ENCODE measurements around the gene DEF6. TPM values are rescaled to one million over a fixed set of nuclear protein-coding genes. Genes with fewer than 3 reads are reported as not detected.
A peak's percentile ranks its signal among the peaks of the same experiment; 100 is the strongest.

DEF6 gene
- total and polyA plus RNA-seq, 2 of the 13 experiments (the other 11 are each of a cell fraction or from before 2014, with no cell fraction given): 5.2 to 10.0 TPM

GRCh38 chr6:35318196-35319171 is 20.9 kb downstream of the DEF6 start (continued):
- TF ChIP-seq ZNF235 (CRISPR knock-in tag; IDR thresholded peaks at IDR 0.05; ENCODE audit: borderline replicate concordance): 0 out of 2 replicates have a peak, but pooled peaks have one; percentile 24
- TF ChIP-seq ZNF781 (CRISPR knock-in tag; IDR thresholded peaks at IDR 0.05; ENCODE audit: borderline replicate concordance, not compliant biosample characterization): peak; percentile 40
- TF ChIP-seq TP53 (CRISPR knock-in tag; conservative IDR thresholded peaks at IDR 0.05): peak; percentile 17; the same call in 1 of the 2 replicates
- TF ChIP-seq, protein P1, sequence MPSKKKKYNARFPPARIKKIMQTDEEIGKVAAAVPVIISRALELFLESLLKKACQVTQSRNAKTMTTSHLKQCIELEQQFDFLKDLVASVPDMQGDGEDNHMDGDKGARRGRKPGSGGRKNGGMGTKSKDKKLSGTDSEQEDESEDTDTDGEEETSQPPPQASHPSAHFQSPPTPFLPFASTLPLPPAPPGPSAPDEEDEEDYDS (CRISPR knock-in tag; IDR thresholded peaks at IDR 0.05): peak; percentile 80
- no peak; the same call in 1 of the 2 replicates for TF ChIP-seq KLF11 (CRISPR knock-in tag; IDR thresholded peaks at IDR 0.05)
- no peak for TF ChIP-seq ZNF260 (CRISPR knock-in tag; IDR thresholded peaks at IDR 0.05; ENCODE audit: borderline replicate concordance, low read depth)
- TF ChIP-seq ZNF839 (CRISPR knock-in tag; IDR thresholded peaks at IDR 0.05; ENCODE audit: borderline replicate concordance): no peak
- no peak for TF ChIP-seq HCFC1 (IDR thresholded peaks at IDR 0.05; ENCODE audit: low read depth, low read length)
- TF ChIP-seq GABPB1 (CRISPR knock-in tag; IDR thresholded peaks at IDR 0.05): peak; percentile 79; the same call in 1 of the 2 replicates
- 0 out of 2 replicates have a peak, but pooled peaks have one; percentile 75 for TF ChIP-seq MAF1 (CRISPR knock-in tag; IDR thresholded peaks at IDR 0.05; ENCODE audit: borderline replicate concordance)
- peak; percentile 90 for TF ChIP-seq HNRNPK (IDR thresholded peaks at IDR 0.05; ENCODE audit: low read depth, low read length, poor library complexity, severe bottlenecking)
- TF ChIP-seq NAIF1 (CRISPR knock-in tag; IDR thresholded peaks at IDR 0.05; ENCODE audit: borderline replicate concordance): peak; percentile 36; the same call in 1 of the 2 replicates
- TF ChIP-seq ZSCAN22 (CRISPR knock-in tag; IDR thresholded peaks at IDR 0.05): no peak
- TF ChIP-seq, protein P2, sequence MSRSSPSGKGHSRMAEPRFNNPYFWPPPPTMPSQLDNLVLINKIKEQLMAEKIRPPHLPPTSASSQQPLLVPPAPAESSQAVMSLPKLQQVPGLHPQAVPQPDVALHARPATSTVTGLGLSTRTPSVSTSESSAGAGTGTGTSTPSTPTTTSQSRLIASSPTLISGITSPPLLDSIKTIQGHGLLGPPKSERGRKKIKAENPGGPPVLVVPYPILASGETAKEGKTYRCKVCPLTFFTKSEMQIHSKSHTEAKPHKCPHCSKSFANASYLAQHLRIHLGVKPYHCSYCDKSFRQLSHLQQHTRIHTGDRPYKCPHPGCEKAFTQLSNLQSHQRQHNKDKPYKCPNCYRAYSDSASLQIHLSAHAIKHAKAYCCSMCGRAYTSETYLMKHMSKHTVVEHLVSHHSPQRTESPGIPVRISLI (CRISPR knock-in tag; IDR thresholded peaks at IDR 0.05; ENCODE audit: borderline replicate concordance): no peak
- peak; percentile 75 for TF ChIP-seq RBFOX2 (IDR thresholded peaks at IDR 0.05; ENCODE audit: low read depth, low read length)
- TF ChIP-seq RARA (CRISPR knock-in tag; IDR thresholded peaks at IDR 0.05): peak; percentile 32; the same call in 1 of the 2 replicates
- TF ChIP-seq, protein P3, sequence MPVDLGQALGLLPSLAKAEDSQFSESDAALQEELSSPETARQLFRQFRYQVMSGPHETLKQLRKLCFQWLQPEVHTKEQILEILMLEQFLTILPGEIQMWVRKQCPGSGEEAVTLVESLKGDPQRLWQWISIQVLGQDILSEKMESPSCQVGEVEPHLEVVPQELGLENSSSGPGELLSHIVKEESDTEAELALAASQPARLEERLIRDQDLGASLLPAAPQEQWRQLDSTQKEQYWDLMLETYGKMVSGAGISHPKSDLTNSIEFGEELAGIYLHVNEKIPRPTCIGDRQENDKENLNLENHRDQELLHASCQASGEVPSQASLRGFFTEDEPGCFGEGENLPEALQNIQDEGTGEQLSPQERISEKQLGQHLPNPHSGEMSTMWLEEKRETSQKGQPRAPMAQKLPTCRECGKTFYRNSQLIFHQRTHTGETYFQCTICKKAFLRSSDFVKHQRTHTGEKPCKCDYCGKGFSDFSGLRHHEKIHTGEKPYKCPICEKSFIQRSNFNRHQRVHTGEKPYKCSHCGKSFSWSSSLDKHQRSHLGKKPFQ (CRISPR knock-in tag; IDR thresholded peaks at IDR 0.05; ENCODE audit: insufficient replicate concordance): no peak
- peak; percentile 83 for TF ChIP-seq TAF15 (IDR thresholded peaks at IDR 0.05; ENCODE audit: low read depth, low read length, poor library complexity, severe bottlenecking)
- no peak for TF ChIP-seq GPN1 (CRISPR knock-in tag; IDR thresholded peaks at IDR 0.05; ENCODE audit: borderline replicate concordance)
- TF ChIP-seq TFE3 (CRISPR knock-in tag; IDR thresholded peaks at IDR 0.05): peak; percentile 37; the same call in 1 of the 2 replicates
- no peak for TF ChIP-seq NCOA5 (CRISPR knock-in tag; IDR thresholded peaks at IDR 0.05)
- TF ChIP-seq WIZ (CRISPR knock-in tag; IDR thresholded peaks at IDR 0.05): no peak
- TF ChIP-seq TCF12 (IDR thresholded peaks at IDR 0.05): no peak
- TF ChIP-seq TCF12 (CRISPR knock-in tag; IDR thresholded peaks at IDR 0.05): no peak
- no peak for TF ChIP-seq ZNF737 (CRISPR knock-in tag; IDR thresholded peaks at IDR 0.05; ENCODE audit: borderline replicate concordance)

Measured in HepG2 (cell line).